Naive thymus-derived CD4-positive, alpha-beta T cell (primary cell): Measurements from ENCODE around the gene ADM2. TPM values are rescaled to one million over a fixed set of nuclear protein-coding genes. Genes with fewer than 3 reads are reported as not detected.

Source experiments
- ATAC-seq: fragments of 150-1000 bp; cut with Tn5 transposase; 2 replicates; pipeline ENCODE4 v1.10.0; 2021; ENCODE audit warnings: mild to moderate bottlenecking, moderate library complexity
- CTCF ChIA-PET: fragments of 350-600 bp; sonication (Branson Sonifier 250); formaldehyde crosslinking; loops from one replicate; lab custom pipeline; 2021; ENCODE audit warnings: antibody characterized with exemption; lab: Charles Lee
- POLR2A ChIA-PET: fragments of 350-600 bp; sonication (Branson Sonifier 250); formaldehyde crosslinking; loops from one replicate; lab custom pipeline; 2021; ENCODE audit warnings: antibody characterized with exemption, inconsistent platforms; lab: Charles Lee
- DNase-seq, 9 donors: peaks; one replicate each; pipeline versions ENCODE4 v3.0.0 to v3.0.0-alpha.2; 2020 to 2022; ENCODE audit warnings: mixed read lengths in 1 of 9
- H3K27ac ChIP-seq: one replicate; pipeline ENCODE4 v1.7.0; 2013; ENCODE audit warnings: mild to moderate bottlenecking, low read depth, low read length, moderate library complexity
- H3K27me3 ChIP-seq, 2 donors: one replicate each; pipeline ENCODE4 v1.7.0; 2013; ENCODE audit warnings: low read length in 2 of 2, mild to moderate bottlenecking in 2 of 2, moderate library complexity in 2 of 2; ENCODE audit not compliant: control insufficient read depth in 2 of 2, insufficient read depth in 2 of 2
- H3K36me3 ChIP-seq, 3 experiments: 1 replicate in 2 of 3; 2 replicates in 1 of 3; pipeline ENCODE4 v1.7.0; 2013; ENCODE audit warnings: low read length in 3 of 3, mild to moderate bottlenecking in 3 of 3, moderate library complexity in 1 of 3; ENCODE audit not compliant: insufficient read depth in 3 of 3, control insufficient read depth in 2 of 3
- H3K4me1 ChIP-seq, 2 donors: one replicate each; pipeline ENCODE4 v1.7.0; 2013; ENCODE audit warnings: low read length in 2 of 2, mild to moderate bottlenecking in 2 of 2, moderate library complexity in 1 of 2; ENCODE audit not compliant: control insufficient read depth in 2 of 2, insufficient read depth in 2 of 2
- H3K4me3 ChIP-seq: 2 replicates; pipeline ENCODE4 v1.7.0; 2013; ENCODE audit warnings: mild to moderate bottlenecking, low read length
- H3K9me3 ChIP-seq, 3 experiments: 1 replicate in 2 of 3; 2 replicates in 1 of 3; pipeline ENCODE4 v1.7.0; 2013; ENCODE audit warnings: low read length in 3 of 3; ENCODE audit not compliant: control insufficient read depth in 2 of 3
- H3K27ac Mint-ChIP-seq, 9 donors: one replicate each; pipeline ENCODE4 v1.8.0; 2020 to 2022; ENCODE audit warnings: mixed read lengths in 9 of 9, mild to moderate bottlenecking in 8 of 9, moderate library complexity in 5 of 9, inconsistent platforms in 2 of 9
- H3K27me3 Mint-ChIP-seq, 5 donors: one replicate each; pipeline ENCODE4 v1.8.0; 2021 to 2022; ENCODE audit warnings: mixed read lengths in 5 of 5, mild to moderate bottlenecking in 1 of 5
- H3K36me3 Mint-ChIP-seq, 5 donors: one replicate each; pipeline ENCODE4 v1.8.0; 2020 to 2022; ENCODE audit warnings: mixed read lengths in 5 of 5, mild to moderate bottlenecking in 3 of 5, inconsistent platforms in 1 of 5
- H3K4me1 Mint-ChIP-seq, 7 donors: one replicate each; pipeline ENCODE4 v1.8.0; 2020 to 2022; ENCODE audit warnings: mixed read lengths in 7 of 7, mild to moderate bottlenecking in 3 of 7, inconsistent platforms in 1 of 7
- H3K4me3 Mint-ChIP-seq, 10 donors: one replicate each; pipeline ENCODE4 v1.8.0; 2020 to 2022; ENCODE audit warnings: mild to moderate bottlenecking in 10 of 10, mixed read lengths in 10 of 10, moderate library complexity in 6 of 10, inconsistent platforms in 2 of 10
- H3K9me3 Mint-ChIP-seq, 11 donors: one replicate each; pipeline ENCODE4 v1.8.0; 2020 to 2022; ENCODE audit warnings: mixed read lengths in 11 of 11, mild to moderate bottlenecking in 4 of 11, inconsistent platforms in 1 of 11, moderate library complexity in 1 of 11
- intact Hi-C, 2 donors: fragments of 100-400 bp; cut with micrococcal nuclease; formaldehyde crosslinking; loops; one replicate each; pipeline ENCODE4 v1.15.1; 2023
- polyA plus RNA-seq, 2 donors: library from polyadenylated mRNA; unstranded; fragments of 300-500 nt; fragmentation: Illumina TruSeq; gene quantifications; one replicate each; pipeline ENCODE4 v1.2.3, GENCODE V29; 2021
- total RNA-seq, 6 experiments: library from RNA in 5 of 6; stranded (reverse) in 5 of 6; gene quantifications; 1 replicate in 5 of 6; 2 replicates in 1 of 6; pipeline ENCODE4 v1.2.3 and lab custom pipeline; 2021 to 2026

ADM2 gene
- total and polyA plus RNA-seq, 7 experiments from 2014 or later: 0.24 to 4.5 (median 3.7) TPM

DNA sequence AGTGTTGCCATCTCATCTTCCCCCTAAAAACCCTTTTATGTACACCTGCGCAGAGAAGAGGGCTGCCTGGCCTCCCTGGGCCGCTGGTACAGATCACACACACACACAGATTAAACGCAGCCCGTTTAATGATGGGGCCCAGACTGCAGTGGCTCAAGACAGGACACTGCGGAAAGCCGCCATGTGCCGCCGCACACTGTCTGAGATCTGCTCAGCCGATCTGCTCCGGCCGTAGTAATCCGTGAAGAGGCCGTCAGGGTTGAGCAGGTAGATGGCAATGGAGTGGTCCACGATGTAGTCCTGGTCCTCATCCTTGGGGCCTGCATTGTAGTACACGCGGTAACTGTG is 42.1 kb downstream of the ADM2 start:
- Histone ChIP-seq H3K27ac (no peak overlapping the region), H3K4me1 (peaks cover 14 to 16% of the 10 kb centered on the region in 2 donors), H3K9me3 (no peaks in the 10 kb centered on the region), H3K27me3 (no peaks in the 10 kb centered on the region), H3K36me3 (peaks cover 0 to 45% (median 11%) of the 10 kb centered on the region in 3 experiments), H3K4me3 (no peak overlapping the region)
- ChIA-PET CTCF (interaction anchor here (0.6 kb wide), 1 partner anchor 12 kb away, joined by 3 read pairs; no protein-coding TSS in a partner anchor), POLR2A (interaction anchor here (1.4 to 7.1 kb wide), 3 partner anchors 16 to 97 kb away, joined by 4 to 127 read pairs (median 91); partner anchors contain the start of gene SYCE3)
- ATAC-seq (no peak), DNase-seq (no peak)
- Mint-ChIP-seq H3K27ac (peak overlapping the region in 3 of 9 donors; percentile 31 to 80 (median 42)), H3K4me3 (peak overlapping the region in 5 of 10 donors; percentile 11 to 92 (median 25)), H3K36me3 (peaks cover 0 to 27% (median 0%) of the 10 kb centered on the region in 5 donors), H3K27me3 (peaks cover 0 to 6% (median 0%) of the 10 kb centered on the region in 5 donors), H3K9me3 (no peaks in the 10 kb centered on the region), H3K4me1 (peaks cover 8 to 31% (median 25%) of the 10 kb centered on the region in 7 donors)
- intact Hi-C loops: no loop called here

DNA sequence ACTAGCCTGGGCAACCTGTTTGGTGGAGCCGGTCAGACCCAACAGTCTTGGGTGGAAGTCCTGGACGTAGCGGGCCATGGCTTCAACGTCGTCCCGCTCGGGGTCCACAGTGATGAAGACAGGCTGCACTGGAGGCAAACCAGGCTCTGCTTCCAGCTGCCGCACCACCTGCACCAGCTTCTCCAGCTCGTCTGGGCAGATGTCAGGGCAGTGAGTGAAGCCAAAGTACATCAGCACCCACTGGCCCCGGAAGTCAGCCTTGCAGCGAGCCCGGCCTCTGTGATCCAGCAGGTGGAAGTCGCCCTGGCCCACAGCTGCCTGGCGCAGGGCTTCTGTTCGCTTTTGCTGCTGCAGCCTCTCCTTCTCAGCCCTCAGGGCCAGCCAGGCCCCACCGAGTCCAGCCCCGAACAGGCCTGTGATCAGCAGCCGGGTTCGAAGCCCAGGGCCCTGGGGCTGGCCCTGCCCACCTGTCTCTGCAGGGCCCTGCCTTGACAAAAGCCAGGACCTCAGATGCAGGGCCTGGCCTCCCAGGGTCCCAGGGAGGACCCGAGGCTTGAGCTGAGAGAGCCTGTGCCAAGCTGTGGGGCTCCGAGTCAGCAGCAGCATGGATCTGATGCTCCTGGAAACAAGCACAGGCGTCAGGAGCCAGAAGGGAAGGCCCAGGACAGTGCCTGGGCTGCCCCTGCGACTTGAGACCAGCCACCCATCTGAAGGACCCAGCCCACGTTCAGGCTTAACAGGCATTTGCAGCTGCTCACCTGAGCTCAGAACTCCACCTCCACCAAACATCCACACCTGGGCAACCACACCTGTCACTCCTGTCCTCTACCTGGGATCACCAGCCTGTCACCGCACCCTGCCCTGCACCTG is 42.7 kb downstream of the ADM2 start:
- Histone ChIP-seq H3K4me3 (peak overlapping the region; percentile 77), H3K4me1 (peaks cover 14 to 16% of the 10 kb centered on the region in 2 donors), H3K27ac (peak overlapping the region; percentile 87), H3K9me3 (no peaks in the 10 kb centered on the region), H3K36me3 (peaks cover 0 to 39% (median 11%) of the 10 kb centered on the region in 3 experiments), H3K27me3 (no peaks in the 10 kb centered on the region)
- Mint-ChIP-seq H3K27ac (peak overlapping the region; percentile 74 to 93 (median 85)), H3K4me3 (peak overlapping the region; percentile 77 to 96 (median 89)), H3K36me3 (peaks cover 0 to 32% (median 0%) of the 10 kb centered on the region in 5 donors), H3K27me3 (peaks cover 0 to 6% (median 0%) of the 10 kb centered on the region in 5 donors), H3K4me1 (peaks cover 8 to 32% (median 26%) of the 10 kb centered on the region in 7 donors), H3K9me3 (no peaks in the 10 kb centered on the region)
- ChIA-PET CTCF (interaction anchor here (0.6 to 2.9 kb wide), 9 partner anchors 9 to 170 kb away, joined by 3 to 31 read pairs (median 16); partner anchors contain the start of genes LMF2 and NCAPH2), POLR2A (interaction anchor here (1.4 to 7.1 kb wide), 12 partner anchors 10 to 279 kb away, joined by 4 to 127 read pairs (median 16); partner anchors contain the start of genes CHKB, KLHDC7B, LMF2 and NCAPH2)
- no peak for ATAC-seq
- DNase-seq: peak in 1 of 9 donors; percentile 8
- intact Hi-C loops: no loop called here

DNA sequence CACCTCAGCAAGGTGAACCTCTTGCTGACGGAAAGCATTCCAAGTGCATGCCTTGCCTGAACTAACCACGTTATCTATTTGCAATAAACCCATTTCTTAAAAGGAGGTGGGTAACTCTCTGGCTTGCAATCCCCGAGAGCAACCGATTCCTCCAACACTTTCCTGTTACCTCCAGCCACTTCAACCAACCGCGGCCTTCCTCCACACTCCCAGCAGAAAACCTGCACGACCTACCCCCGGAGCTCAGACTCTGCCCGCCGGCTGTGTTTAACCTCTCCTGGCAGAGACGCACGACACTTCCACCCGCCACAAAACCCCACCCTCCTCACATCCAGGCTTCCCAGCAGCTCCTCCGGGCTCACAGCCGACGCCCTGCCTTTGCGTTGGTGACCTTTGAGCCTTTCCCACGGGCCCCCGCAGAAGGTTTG is 43.3 kb downstream of the ADM2 start:
- Mint-ChIP-seq H3K27me3 (peaks cover 0 to 6% (median 0%) of the 10 kb centered on the region in 5 donors), H3K4me1 (peaks cover 8 to 33% (median 26%) of the 10 kb centered on the region in 7 donors), H3K9me3 (no peaks in the 10 kb centered on the region), H3K4me3 (peak overlapping the region; percentile 77 to 96 (median 89)), H3K36me3 (peaks cover 0 to 31% (median 0%) of the 10 kb centered on the region in 5 donors), H3K27ac (peak overlapping the region; percentile 74 to 93 (median 85))
- no peaks in the 10 kb centered on the region for H3K9me3 ChIP-seq
- CTCF ChIA-PET: interaction anchor here (0.6 to 2.9 kb wide), 11 partner anchors 10 to 171 kb away, joined by 3 to 31 read pairs (median 13); partner anchors contain the start of genes LMF2 and NCAPH2
- ATAC-seq: no peak
- intact Hi-C loops: loop anchor here (1.0 to 5.0 kb wide), 11 partner anchors 16 to 332 kb away; partner anchors contain the start of genes NCAPH2 (in 2 of the 2), CHKB (in 1 of the 2), HDAC10 (in 1 of the 2) and PPP6R2 (in 1 of the 2)
- peak overlapping the region; percentile 77 for H3K4me3 ChIP-seq
- peaks cover 0 to 33% (median 11%) of the 10 kb centered on the region in 3 experiments for H3K36me3 ChIP-seq
- no peak for DNase-seq
- POLR2A ChIA-PET: interaction anchor here (1.2 to 7.1 kb wide), 16 partner anchors 10 to 280 kb away, joined by 3 to 127 read pairs (median 16); partner anchors contain the start of genes CHKB, KLHDC7B, LMF2 and NCAPH2
- H3K4me1 ChIP-seq: peaks cover 14 to 16% of the 10 kb centered on the region in 2 donors
- H3K27me3 ChIP-seq: no peaks in the 10 kb centered on the region
- peak overlapping the region; percentile 87 for H3K27ac ChIP-seq

DNA sequence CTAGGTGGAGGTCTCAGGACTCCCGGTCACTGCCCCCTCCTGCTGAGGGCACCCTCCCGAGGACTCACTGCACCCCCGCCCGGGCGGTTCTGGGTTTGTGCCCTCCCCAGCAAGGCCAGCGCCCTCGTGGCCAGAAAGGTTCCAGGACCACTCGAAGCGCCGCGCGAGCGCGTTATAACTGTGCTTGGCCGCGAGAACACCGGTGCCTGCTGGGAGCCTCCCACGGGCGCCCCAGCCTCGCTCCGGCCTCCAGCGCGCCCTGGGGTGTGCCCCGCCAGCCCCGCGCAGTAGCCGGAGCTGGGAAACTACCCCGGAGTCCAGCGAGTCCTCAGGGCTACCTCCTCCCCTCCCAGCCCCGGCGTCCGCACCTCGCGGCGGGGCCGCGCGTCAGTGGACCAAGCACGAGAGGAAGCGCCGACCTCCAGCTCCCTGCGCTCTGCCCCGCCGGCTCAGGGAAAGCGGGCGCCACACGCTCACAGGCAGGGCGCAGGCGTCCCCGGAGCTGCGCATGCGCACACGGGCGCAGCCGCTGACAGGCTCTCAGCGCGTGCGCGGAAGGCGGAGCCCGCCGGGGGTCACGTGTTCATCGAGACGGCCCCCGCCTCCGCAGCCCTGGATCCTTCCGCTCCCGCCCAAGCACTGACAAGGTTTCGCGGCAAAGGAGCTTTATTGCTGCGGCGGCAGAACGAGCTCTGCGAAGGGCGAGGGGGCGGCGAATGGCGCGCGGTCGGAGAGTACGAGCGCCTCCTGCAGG is 43.9 kb downstream of the ADM2 start, which contains the start of gene SCO2:
Gene SCO2 (minus strand): TSS at position 495 of the 754 bp plus-strand sequence. CDS start 1,187 bp downstream, outside the sequence.
- Histone ChIP-seq H3K36me3 (peaks cover 0 to 32% (median 11%) of the 10 kb centered on the region in 3 experiments), H3K4me3 (peak within 1 kb of the TSS; percentile 77), H3K9me3 (no peaks in the 10 kb centered on the region), H3K4me1 (peaks cover 14 to 18% of the 10 kb centered on the region in 2 donors), H3K27ac (peak within 1 kb of the TSS; percentile 87), H3K27me3 (no peaks in the 10 kb centered on the region)
- Mint-ChIP-seq H3K4me1 (peaks cover 8 to 33% (median 26%) of the 10 kb centered on the region in 7 donors), H3K36me3 (peaks cover 0 to 30% (median 0%) of the 10 kb centered on the region in 5 donors), H3K27me3 (peaks cover 0 to 6% (median 0%) of the 10 kb centered on the region in 5 donors), H3K4me3 (peak within 1 kb of the TSS; percentile 77 to 96 (median 89)), H3K27ac (peak within 1 kb of the TSS; percentile 78 to 93 (median 86)), H3K9me3 (no peaks in the 10 kb centered on the region)
- peak; percentile 97 to 99 (median 98) for DNase-seq
- CTCF ChIA-PET: interaction anchor here (0.5 to 2.9 kb wide), 30 partner anchors 11 to 377 kb away, joined by 3 to 31 read pairs (median 5); partner anchors contain the start of genes ARSA, HDAC10, LMF2 and NCAPH2
- intact Hi-C loops: loop anchor here (1.0 to 5.0 kb wide), 11 partner anchors 17 to 333 kb away; partner anchors contain the start of genes NCAPH2 (in 2 of the 2), CHKB (in 1 of the 2), HDAC10 (in 1 of the 2) and PPP6R2 (in 1 of the 2)
- peak; percentile 77 for ATAC-seq
- POLR2A ChIA-PET: interaction anchor here (0.7 to 7.1 kb wide), 41 partner anchors 9 to 334 kb away, joined by 3 to 127 read pairs (median 6); partner anchors contain the start of genes ARSA, CHKB, CPT1B and HDAC10

DNA sequence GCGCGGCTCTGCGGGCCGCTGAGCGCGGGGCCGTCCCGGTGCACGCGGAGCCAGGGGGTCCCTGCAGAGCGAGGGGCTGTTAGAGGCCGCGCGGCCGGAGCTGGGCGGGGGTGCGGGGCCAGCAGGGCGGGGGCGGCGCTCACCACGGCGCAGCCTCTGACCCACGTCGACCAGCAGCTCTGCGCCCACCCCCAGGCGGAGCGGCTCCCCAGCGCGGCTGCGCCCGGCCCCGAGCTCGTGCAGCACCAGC is 44.4 kb downstream of the ADM2 start:
- intact Hi-C loops: loop anchor here (1.0 to 5.0 kb wide), 15 partner anchors 14 to 333 kb away; partner anchors contain the start of genes NCAPH2 (in 2 of the 2), SYCE3 (in 2 of the 2), CHKB (in 1 of the 2) and HDAC10 (in 1 of the 2)
- Mint-ChIP-seq H3K36me3 (peaks cover 0 to 30% (median 0%) of the 10 kb centered on the region in 5 donors), H3K27me3 (peaks cover 0 to 6% (median 0%) of the 10 kb centered on the region in 5 donors), H3K4me3 (peak overlapping the region; percentile 74 to 96 (median 86)), H3K27ac (peak overlapping the region in 7 of 9 donors; percentile 68 to 88 (median 86)), H3K4me1 (peaks cover 8 to 33% (median 26%) of the 10 kb centered on the region in 7 donors), H3K9me3 (no peaks in the 10 kb centered on the region)
- ChIA-PET CTCF (interaction anchor here (0.5 to 2.9 kb wide), 30 partner anchors 10 to 377 kb away, joined by 3 to 31 read pairs (median 5); partner anchors contain the start of genes ARSA, HDAC10, LMF2 and NCAPH2), POLR2A (interaction anchor here (0.7 to 7.1 kb wide), 41 partner anchors 9 to 334 kb away, joined by 3 to 127 read pairs (median 6); partner anchors contain the start of genes ARSA, CHKB, CPT1B and HDAC10)
- Histone ChIP-seq H3K9me3 (no peaks in the 10 kb centered on the region), H3K36me3 (peaks cover 0 to 31% (median 11%) of the 10 kb centered on the region in 3 experiments), H3K4me3 (peak overlapping the region; percentile 77), H3K27ac (peak overlapping the region; percentile 87), H3K4me1 (peaks cover 14 to 23% of the 10 kb centered on the region in 2 donors), H3K27me3 (no peaks in the 10 kb centered on the region)
- DNase-seq (peak in 1 of 9 donors; percentile 67), ATAC-seq (no peak)
